Liver (tissue), 9 donors: ENCODE data around the gene IQCK. TPM values are rescaled to one million over a fixed set of nuclear protein-coding genes. Genes with fewer than 3 reads are reported as not detected.

Experiments used
- DNase-seq: peaks from one replicate; pipeline ENCODE4 v3.0.0-alpha.2; 2017; ENCODE audit warnings: low spot score
- H3K27ac ChIP-seq, 2 donors: one replicate each; pipeline ENCODE4 v1.7.0; 2013; ENCODE audit warnings: inconsistent platforms in 2 of 2, low read length in 2 of 2, control low read depth in 1 of 2, low read depth in 1 of 2, mild to moderate bottlenecking in 1 of 2
- H3K27me3 ChIP-seq, 4 donors: one replicate each; pipeline versions ENCODE4 v1.6.1 to v1.7.0; 2013; ENCODE audit warnings: low read length in 3 of 4, inconsistent platforms in 1 of 4, mild to moderate bottlenecking in 1 of 4, moderate library complexity in 1 of 4; ENCODE audit not compliant: control insufficient read depth in 4 of 4, insufficient read depth in 4 of 4
- H3K36me3 ChIP-seq, 4 donors: one replicate each; pipeline versions ENCODE4 v1.6.1 to v1.7.0; 2013; ENCODE audit warnings: low read length in 3 of 4, mild to moderate bottlenecking in 3 of 4, low read depth in 1 of 4, moderate library complexity in 1 of 4; ENCODE audit not compliant: control insufficient read depth in 4 of 4, insufficient read depth in 3 of 4
- H3K4me1 ChIP-seq, 4 donors: one replicate each; pipeline versions ENCODE4 v1.6.1 to v1.7.0; 2013; ENCODE audit warnings: low read length in 3 of 4, mild to moderate bottlenecking in 3 of 4, moderate library complexity in 1 of 4; ENCODE audit not compliant: control insufficient read depth in 4 of 4, insufficient read depth in 4 of 4
- H3K4me3 ChIP-seq, 3 donors: one replicate each; pipeline versions ENCODE4 v1.6.1 to v1.7.0; 2013; ENCODE audit warnings: low read length in 3 of 3, control low read depth in 1 of 3, low read depth in 1 of 3, mild to moderate bottlenecking in 1 of 3
- H3K9ac ChIP-seq, 2 donors: one replicate each; pipeline ENCODE4 v1.7.0; 2013; ENCODE audit warnings: low read length in 2 of 2, mild to moderate bottlenecking in 2 of 2, moderate library complexity in 2 of 2, control low read depth in 1 of 2, low read depth in 1 of 2
- H3K9me3 ChIP-seq, 4 donors: one replicate each; pipeline versions ENCODE4 v1.6.1 to v1.7.0; 2013; ENCODE audit warnings: low read length in 3 of 4; ENCODE audit not compliant: control insufficient read depth in 4 of 4
- FOXA1 ChIP-seq: IDR thresholded peaks from 2 replicates; pipeline ENCODE4 v1.6.1; 2016; ENCODE audit warnings: antibody characterized with exemption
- GABPA ChIP-seq, 2 donors: IDR thresholded peaks in 1 of 2; conservative IDR thresholded peaks in 1 of 2; 2 replicates each; pipeline ENCODE4 v1.6.1; 2016; ENCODE audit warnings: antibody characterized with exemption in 2 of 2, mild to moderate bottlenecking in 1 of 2, moderate library complexity in 1 of 2
- HNF4A ChIP-seq, 2 donors: conservative IDR thresholded peaks; 2 replicates each; pipeline ENCODE4 v1.6.1; 2016; ENCODE audit warnings: antibody characterized with exemption in 2 of 2, mild to moderate bottlenecking in 2 of 2
- HNF4G ChIP-seq: IDR thresholded peaks from 2 replicates; pipeline ENCODE4 v1.6.1; 2016; ENCODE audit warnings: antibody characterized with exemption
- JUND ChIP-seq, 2 donors: IDR thresholded peaks; 2 replicates each; pipeline ENCODE4 v1.6.1; 2016; ENCODE audit warnings: antibody characterized with exemption in 2 of 2
- RAD21 ChIP-seq, 2 donors: IDR thresholded peaks; 2 replicates each; pipeline ENCODE4 v1.6.1; 2016; ENCODE audit warnings: antibody characterized with exemption in 2 of 2, mild to moderate bottlenecking in 2 of 2
- SP1 ChIP-seq: IDR thresholded peaks from 2 replicates; pipeline ENCODE4 v1.6.1; 2018; ENCODE audit warnings: antibody characterized with exemption, mild to moderate bottlenecking
- TAF1 ChIP-seq: conservative IDR thresholded peaks from 2 replicates; pipeline ENCODE4 v1.6.1; 2016; ENCODE audit warnings: antibody characterized with exemption, mild to moderate bottlenecking
- WGBS: extraction: QIAGEN DNeasy Blood & Tissue Kit; methylation state at CpG from one replicate; pipeline ENCODE4 v1.1.7; 2013; 5-methylcytosine and 5-hydroxymethylcytosine counted together
- polyA plus RNA-seq, 2 donors: library from polyadenylated mRNA; stranded (reverse) in 1 of 2; unstranded in 1 of 2; fragments of 200-250 nt in 1 of 2; fragments of >200 nt in 1 of 2; fragmentation: Nextera tagmentation in 1 of 2; extraction: Ambion mirVana in 1 of 2; gene quantifications; one replicate each; pipeline versions ENCODE4 v1.2.1 to v1.2.3, GENCODE V29; 2013 to 2015
- total RNA-seq, 2 donors: library from RNA; depleted of rRNA; stranded (reverse); fragments of >200 nt; gene quantifications; one replicate each; pipeline ENCODE4 v1.2.3, GENCODE V29; 2014
- TF ChIP-seq, protein P1 (sequence below): IDR thresholded peaks from 2 replicates; pipeline ENCODE4 v1.6.1; 2016; ENCODE audit warnings: antibody characterized with exemption
- TF ChIP-seq, protein P2 (sequence below): fragments of 150-350 bp; IDR thresholded peaks from 2 replicates; pipeline ENCODE4 v1.5.1; 2017; ENCODE audit warnings: improper control_type of control experiment, low read depth, low read length; ENCODE audit not compliant: missing input control
- TF ChIP-seq, protein P3 (sequence below): IDR thresholded peaks from 2 replicates; pipeline ENCODE4 v1.6.1; 2016; ENCODE audit warnings: antibody characterized with exemption
- TF ChIP-seq, protein P4 (sequence below): IDR thresholded peaks from 2 replicates; pipeline ENCODE4 v1.6.1; 2016; ENCODE audit warnings: antibody characterized with exemption
- donor health status: healthy.
- donor health status: healthy.
- donor health status: healthy.
- donor health status: healthy.
- donor health status: healthy.

The IQCK gene
- total and polyA plus RNA-seq, 4 donors = 2.1 to 4.4 (median 2.9) TPM

DNA sequence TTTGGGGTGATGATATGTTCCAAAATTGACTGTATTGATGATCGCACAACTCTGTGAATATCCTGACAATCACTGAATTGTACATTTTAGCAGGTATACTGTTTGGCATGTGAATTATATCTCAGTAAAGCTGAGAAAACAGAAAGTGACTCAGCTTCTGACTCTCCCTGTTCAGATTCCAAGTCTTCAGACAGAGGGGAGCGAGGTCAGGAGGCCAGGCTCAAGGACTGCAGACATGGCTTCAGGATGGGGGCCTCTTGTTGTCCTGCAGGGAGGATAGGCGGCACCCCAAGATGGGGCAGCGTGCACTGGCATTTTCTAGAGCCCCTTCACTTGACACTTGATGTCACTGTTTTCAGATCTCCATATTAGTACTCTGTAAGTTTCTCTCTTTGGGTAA lies 45.7 kb upstream of the IQCK start:
- WGBS = 98% methylated on average over 4 of the region's 4 CpGs
- H3K4me1 ChIP-seq = no peaks in the 10 kb centered on the region
- no peak overlapping the region for H3K4me3 ChIP-seq
- H3K27ac ChIP-seq = no peak overlapping the region
- DNase-seq = no peak
- peaks cover 3 to 25% (median 9%) of the 10 kb centered on the region in 4 donors for H3K36me3 ChIP-seq
- no peaks in the 10 kb centered on the region for H3K9me3 ChIP-seq
- no peak for TF ChIP-seq TAF1
- TF ChIP-seq, protein P1, sequence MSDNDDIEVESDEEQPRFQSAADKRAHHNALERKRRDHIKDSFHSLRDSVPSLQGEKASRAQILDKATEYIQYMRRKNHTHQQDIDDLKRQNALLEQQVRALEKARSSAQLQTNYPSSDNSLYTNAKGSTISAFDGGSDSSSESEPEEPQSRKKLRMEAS = no peak
- TF ChIP-seq RAD21 (IDR thresholded peaks at IDR 0.05) = no peak
- TF ChIP-seq, protein P2, sequence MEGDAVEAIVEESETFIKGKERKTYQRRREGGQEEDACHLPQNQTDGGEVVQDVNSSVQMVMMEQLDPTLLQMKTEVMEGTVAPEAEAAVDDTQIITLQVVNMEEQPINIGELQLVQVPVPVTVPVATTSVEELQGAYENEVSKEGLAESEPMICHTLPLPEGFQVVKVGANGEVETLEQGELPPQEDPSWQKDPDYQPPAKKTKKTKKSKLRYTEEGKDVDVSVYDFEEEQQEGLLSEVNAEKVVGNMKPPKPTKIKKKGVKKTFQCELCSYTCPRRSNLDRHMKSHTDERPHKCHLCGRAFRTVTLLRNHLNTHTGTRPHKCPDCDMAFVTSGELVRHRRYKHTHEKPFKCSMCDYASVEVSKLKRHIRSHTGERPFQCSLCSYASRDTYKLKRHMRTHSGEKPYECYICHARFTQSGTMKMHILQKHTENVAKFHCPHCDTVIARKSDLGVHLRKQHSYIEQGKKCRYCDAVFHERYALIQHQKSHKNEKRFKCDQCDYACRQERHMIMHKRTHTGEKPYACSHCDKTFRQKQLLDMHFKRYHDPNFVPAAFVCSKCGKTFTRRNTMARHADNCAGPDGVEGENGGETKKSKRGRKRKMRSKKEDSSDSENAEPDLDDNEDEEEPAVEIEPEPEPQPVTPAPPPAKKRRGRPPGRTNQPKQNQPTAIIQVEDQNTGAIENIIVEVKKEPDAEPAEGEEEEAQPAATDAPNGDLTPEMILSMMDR = no peak
- TF ChIP-seq FOXA1 = no peak
- H3K27me3 ChIP-seq = no peaks in the 10 kb centered on the region
- no peak overlapping the region for H3K9ac ChIP-seq

DNA sequence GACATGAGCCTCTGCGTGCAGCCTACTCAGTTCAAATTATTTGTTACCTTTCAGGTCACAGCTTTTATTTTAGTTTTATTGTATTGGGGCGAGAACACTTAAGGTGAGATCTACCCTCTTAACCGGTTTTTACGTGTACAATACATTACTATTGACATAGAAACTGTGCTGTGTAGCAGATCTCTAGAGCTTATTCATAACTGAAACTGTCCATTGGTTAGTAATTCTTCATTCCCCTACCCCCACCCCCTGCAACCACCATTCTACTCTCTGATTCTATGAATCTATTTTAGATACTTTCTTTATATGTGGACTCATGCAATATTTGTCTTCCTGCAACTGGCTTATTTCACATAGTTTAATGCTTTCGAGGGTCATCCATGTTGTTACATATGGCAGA lies 43.6 kb upstream of the IQCK start:
- H3K9me3 ChIP-seq = no peaks in the 10 kb centered on the region
- H3K4me3 ChIP-seq = no peak overlapping the region
- DNase-seq = no peak
- no peaks in the 10 kb centered on the region for H3K27me3 ChIP-seq
- TF ChIP-seq FOXA1 (no peak), HNF4G (no peak), SP1 (no peak), HNF4A (conservative IDR thresholded peaks at IDR 0.05) (no peak), GABPA (IDR thresholded peaks at IDR 0.05 in 1 of 2, conservative IDR thresholded peaks at IDR 0.05 in 1 of 2) (no peak), JUND (IDR thresholded peaks at IDR 0.05) (no peak), TAF1 (no peak)
- TF ChIP-seq, protein P1 = no peak
- TF ChIP-seq, protein P3, sequence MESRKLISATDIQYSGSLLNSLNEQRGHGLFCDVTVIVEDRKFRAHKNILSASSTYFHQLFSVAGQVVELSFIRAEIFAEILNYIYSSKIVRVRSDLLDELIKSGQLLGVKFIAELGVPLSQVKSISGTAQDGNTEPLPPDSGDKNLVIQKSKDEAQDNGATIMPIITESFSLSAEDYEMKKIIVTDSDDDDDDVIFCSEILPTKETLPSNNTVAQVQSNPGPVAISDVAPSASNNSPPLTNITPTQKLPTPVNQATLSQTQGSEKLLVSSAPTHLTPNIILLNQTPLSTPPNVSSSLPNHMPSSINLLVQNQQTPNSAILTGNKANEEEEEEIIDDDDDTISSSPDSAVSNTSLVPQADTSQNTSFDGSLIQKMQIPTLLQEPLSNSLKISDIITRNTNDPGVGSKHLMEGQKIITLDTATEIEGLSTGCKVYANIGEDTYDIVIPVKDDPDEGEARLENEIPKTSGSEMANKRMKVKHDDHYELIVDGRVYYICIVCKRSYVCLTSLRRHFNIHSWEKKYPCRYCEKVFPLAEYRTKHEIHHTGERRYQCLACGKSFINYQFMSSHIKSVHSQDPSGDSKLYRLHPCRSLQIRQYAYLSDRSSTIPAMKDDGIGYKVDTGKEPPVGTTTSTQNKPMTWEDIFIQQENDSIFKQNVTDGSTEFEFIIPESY = no peak
- TF ChIP-seq, protein P4, sequence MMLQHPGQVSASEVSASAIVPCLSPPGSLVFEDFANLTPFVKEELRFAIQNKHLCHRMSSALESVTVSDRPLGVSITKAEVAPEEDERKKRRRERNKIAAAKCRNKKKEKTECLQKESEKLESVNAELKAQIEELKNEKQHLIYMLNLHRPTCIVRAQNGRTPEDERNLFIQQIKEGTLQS = no peak
- TF ChIP-seq, protein P2 = no peak
- no peaks in the 10 kb centered on the region for H3K4me1 ChIP-seq
- no peak overlapping the region for H3K27ac ChIP-seq
- WGBS = 98% methylated on average over 5 of the region's 5 CpGs
- no peak overlapping the region for H3K9ac ChIP-seq
- H3K36me3 ChIP-seq = peaks cover 1 to 12% (median 5%) of the 10 kb centered on the region in 4 donors
